ENCODE measurements around the gene TAF15.

DNA sequence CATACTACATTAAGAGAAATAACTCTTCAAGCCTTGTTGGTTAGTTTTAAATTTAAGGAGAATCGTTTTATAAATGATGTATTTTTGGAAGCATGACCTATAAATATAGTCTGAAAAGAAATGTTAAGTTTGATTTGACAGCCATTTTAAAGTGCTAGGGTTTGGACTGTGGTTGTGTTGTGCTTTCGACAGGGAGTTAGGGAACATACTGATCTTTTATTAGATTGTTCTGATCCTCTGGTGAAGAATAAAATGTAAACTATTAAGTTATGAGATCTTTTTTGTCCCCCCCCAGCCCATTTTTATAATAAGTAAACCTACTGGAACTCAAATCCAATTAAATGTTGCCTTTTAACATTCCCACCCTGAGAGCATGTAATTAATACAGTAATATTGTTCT, 12.0 kb downstream of the TAF15 start:
- TF ChIP-seq, protein P1, sequence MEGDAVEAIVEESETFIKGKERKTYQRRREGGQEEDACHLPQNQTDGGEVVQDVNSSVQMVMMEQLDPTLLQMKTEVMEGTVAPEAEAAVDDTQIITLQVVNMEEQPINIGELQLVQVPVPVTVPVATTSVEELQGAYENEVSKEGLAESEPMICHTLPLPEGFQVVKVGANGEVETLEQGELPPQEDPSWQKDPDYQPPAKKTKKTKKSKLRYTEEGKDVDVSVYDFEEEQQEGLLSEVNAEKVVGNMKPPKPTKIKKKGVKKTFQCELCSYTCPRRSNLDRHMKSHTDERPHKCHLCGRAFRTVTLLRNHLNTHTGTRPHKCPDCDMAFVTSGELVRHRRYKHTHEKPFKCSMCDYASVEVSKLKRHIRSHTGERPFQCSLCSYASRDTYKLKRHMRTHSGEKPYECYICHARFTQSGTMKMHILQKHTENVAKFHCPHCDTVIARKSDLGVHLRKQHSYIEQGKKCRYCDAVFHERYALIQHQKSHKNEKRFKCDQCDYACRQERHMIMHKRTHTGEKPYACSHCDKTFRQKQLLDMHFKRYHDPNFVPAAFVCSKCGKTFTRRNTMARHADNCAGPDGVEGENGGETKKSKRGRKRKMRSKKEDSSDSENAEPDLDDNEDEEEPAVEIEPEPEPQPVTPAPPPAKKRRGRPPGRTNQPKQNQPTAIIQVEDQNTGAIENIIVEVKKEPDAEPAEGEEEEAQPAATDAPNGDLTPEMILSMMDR (IDR thresholded peaks at IDR 0.05), result no peak
- TF ChIP-seq POLR2A (IDR thresholded peaks at IDR 0.05), result no peak

All from right lobe of liver (tissue), 4 donors.